RWPE2 (cell line): Measurements from ENCODE around the gene LECT2.

Source experiments
- ATAC-seq: fragments of 200-7000 bp; cut with Tn5 transposase; 3 replicates; pipeline ENCODE4 v1.9.1; 2021; ENCODE audit warnings: low read depth
- DNase-seq: peaks from one replicate; pipeline ENCODE4 v3.0.0-alpha.2; 2020; ENCODE audit warnings: low spot score
- H3K27ac ChIP-seq: fragments of 450-650 bp; 2 replicates; pipeline ENCODE4 v1.5.1; 2017; ENCODE audit warnings: mild to moderate bottlenecking; ENCODE audit not compliant: poor library complexity, severe bottlenecking
- H3K27me3 ChIP-seq: fragments of 250-450 bp; sonication (Bioruptor Pico); 2 replicates; pipeline ENCODE4 v1.5.1; 2021; ENCODE audit warnings: mild to moderate bottlenecking, moderate library complexity; ENCODE audit not compliant: insufficient read depth, poor library complexity, severe bottlenecking
- H3K36me3 ChIP-seq: fragments of 250-450 bp; sonication (Bioruptor Pico); 2 replicates; pipeline ENCODE4 v1.5.1; 2020; ENCODE audit warnings: low read depth, mild to moderate bottlenecking, moderate library complexity
- H3K4me1 ChIP-seq: fragments of 250-450 bp; sonication (Bioruptor Pico); 2 replicates; pipeline ENCODE4 v1.5.1; 2021; ENCODE audit warnings: mild to moderate bottlenecking, moderate library complexity; ENCODE audit not compliant: insufficient read depth, poor library complexity, severe bottlenecking
- H3K4me3 ChIP-seq: fragments of 250-450 bp; sonication (Bioruptor Pico); 2 replicates; pipeline ENCODE4 v1.5.1; 2021; ENCODE audit warnings: mild to moderate bottlenecking, moderate library complexity; ENCODE audit not compliant: severe bottlenecking
- H3K9me3 ChIP-seq: fragments of 250-450 bp; sonication (Bioruptor Pico); 2 replicates; pipeline ENCODE4 v1.5.1; 2021; ENCODE audit warnings: mild to moderate bottlenecking, moderate library complexity; ENCODE audit not compliant: severe bottlenecking
- TF ChIP-seq, protein P1 (sequence below): fragments of 450-650 bp; IDR thresholded peaks from one replicate; pipeline ENCODE4 v1.5.1; 2017; ENCODE audit warnings: mild to moderate bottlenecking, moderate library complexity; ENCODE audit not compliant: poor library complexity, severe bottlenecking

Gene LECT2

DNA sequence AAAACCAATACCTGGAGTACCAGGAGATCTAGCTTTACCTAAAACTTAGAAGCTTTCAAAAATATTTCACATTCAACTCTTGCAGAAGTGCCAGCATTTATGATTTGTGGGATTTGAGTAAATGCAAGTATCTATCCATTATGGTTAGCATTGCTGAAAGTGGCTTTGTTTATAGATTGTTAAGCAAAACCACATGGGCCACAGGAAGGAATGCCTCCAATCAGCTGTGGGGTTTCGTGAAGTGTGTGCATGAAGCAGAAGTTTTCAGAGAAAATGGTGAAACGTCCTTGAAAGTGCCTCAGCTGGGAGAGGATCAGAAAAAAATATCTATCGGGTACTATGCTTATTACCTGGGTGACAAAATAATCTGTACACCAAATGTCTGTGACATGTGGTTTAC, 4.2 kb downstream of the LECT2 start:
- DNase-seq (no peak), ATAC-seq (no peak)
- H3K9me3 ChIP-seq = no peaks in the 10 kb centered on the region
- H3K4me3 ChIP-seq = no peak overlapping the region
- no peaks in the 10 kb centered on the region for H3K27me3 ChIP-seq
- no peaks in the 10 kb centered on the region for H3K36me3 ChIP-seq
- TF ChIP-seq, protein P1, sequence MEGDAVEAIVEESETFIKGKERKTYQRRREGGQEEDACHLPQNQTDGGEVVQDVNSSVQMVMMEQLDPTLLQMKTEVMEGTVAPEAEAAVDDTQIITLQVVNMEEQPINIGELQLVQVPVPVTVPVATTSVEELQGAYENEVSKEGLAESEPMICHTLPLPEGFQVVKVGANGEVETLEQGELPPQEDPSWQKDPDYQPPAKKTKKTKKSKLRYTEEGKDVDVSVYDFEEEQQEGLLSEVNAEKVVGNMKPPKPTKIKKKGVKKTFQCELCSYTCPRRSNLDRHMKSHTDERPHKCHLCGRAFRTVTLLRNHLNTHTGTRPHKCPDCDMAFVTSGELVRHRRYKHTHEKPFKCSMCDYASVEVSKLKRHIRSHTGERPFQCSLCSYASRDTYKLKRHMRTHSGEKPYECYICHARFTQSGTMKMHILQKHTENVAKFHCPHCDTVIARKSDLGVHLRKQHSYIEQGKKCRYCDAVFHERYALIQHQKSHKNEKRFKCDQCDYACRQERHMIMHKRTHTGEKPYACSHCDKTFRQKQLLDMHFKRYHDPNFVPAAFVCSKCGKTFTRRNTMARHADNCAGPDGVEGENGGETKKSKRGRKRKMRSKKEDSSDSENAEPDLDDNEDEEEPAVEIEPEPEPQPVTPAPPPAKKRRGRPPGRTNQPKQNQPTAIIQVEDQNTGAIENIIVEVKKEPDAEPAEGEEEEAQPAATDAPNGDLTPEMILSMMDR = no peak
- H3K4me1 ChIP-seq = no peaks in the 10 kb centered on the region
- no peak overlapping the region for H3K27ac ChIP-seq

DNA sequence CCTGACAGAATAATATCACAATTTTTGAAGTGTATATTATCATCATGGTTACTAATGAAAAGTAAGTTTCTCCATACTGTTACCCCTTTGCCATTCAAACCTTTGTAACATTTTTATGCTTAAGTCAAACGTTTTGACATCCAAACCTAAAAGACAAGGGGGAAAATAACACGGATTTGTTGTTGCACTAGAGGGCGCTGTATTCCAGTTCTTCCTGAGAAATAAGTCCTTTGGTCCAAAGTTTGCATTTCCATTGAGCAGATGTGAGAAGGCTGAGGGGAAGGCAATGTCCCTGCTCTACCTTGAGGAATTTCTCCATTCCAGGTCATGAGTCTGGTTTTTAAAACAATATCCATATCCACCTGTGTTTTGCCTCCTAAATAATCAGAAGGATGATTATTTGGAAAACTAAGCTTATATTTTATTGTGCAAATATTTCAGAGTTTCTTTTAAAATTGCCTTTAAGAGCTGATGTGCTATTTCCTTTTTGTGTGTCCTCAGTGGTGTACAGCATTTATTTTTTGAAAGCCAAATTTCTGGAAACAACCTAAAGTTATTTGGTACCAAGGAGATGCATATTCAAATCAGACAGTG, 9.7 kb downstream of the LECT2 start:
- H3K4me1 ChIP-seq = peaks cover 7% of the 10 kb centered on the region
- DNase-seq (no peak), ATAC-seq (peak; percentile 75)
- H3K27ac ChIP-seq = peak overlapping the region; percentile 14
- TF ChIP-seq, protein P1 = peak; percentile 96
- H3K4me3 ChIP-seq = no peak overlapping the region
- H3K36me3 ChIP-seq = no peaks in the 10 kb centered on the region
- H3K27me3 ChIP-seq = no peaks in the 10 kb centered on the region
- H3K9me3 ChIP-seq = no peaks in the 10 kb centered on the region

DNA sequence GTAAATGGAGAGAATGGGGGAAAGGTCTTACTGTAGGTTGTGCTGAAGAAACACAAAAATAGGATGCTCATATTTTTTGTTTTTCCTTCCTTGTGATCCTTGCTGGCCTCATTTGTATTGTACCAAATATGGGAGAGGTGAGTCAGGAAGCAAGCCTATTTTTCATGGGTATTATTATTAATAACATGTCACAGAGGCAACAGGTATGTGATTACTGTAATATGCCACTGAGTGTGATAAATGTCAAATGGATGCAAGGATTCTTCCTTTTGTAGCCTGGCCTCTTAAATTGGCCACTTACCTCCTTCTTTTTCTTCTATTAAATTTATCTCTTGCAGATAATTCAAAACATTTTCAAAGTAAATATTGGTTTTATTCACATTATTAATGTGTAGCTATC, 10.2 kb downstream of the LECT2 start:
- no peak for ATAC-seq
- TF ChIP-seq, protein P1 = no peak
- H3K4me1 ChIP-seq = peaks cover 7% of the 10 kb centered on the region
- no peaks in the 10 kb centered on the region for H3K9me3 ChIP-seq
- H3K4me3 ChIP-seq = no peak overlapping the region
- DNase-seq = no peak
- H3K27me3 ChIP-seq = no peaks in the 10 kb centered on the region
- H3K27ac ChIP-seq = no peak overlapping the region
- H3K36me3 ChIP-seq = no peaks in the 10 kb centered on the region

DNA sequence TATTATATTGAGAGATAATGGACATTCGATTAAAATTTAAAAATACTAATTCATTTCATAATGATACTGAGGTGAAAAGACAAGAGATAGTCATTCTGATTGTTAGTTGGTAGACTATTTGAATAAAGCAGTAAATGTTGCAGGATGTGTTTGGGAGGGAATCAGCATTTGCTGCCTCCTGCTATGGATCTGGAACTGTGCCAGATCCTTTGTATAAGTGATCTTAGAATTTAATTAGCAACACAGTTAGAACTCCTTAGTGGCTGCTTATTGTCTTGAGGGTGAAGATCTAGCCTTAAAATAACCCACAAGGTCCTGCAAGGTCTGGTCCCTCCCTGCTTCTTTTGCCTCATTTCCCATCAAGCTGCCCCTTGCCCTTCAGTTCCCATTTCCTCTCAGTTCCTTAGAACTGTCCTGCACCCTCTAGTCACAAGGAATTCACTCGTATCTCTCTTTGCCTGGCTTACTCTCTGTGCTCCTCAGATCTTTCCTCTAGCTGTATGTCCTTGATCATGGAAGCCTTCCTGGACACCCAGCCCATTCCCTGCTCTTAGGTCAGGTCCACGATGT, 12.5 kb downstream of the LECT2 start:
- no peak for DNase-seq
- Histone ChIP-seq H3K27me3 (no peaks in the 10 kb centered on the region), H3K27ac (no peak overlapping the region), H3K36me3 (no peaks in the 10 kb centered on the region), H3K9me3 (no peaks in the 10 kb centered on the region), H3K4me3 (no peak overlapping the region), H3K4me1 (peaks cover 7% of the 10 kb centered on the region)
- ATAC-seq = peak; percentile 35; the same call in 2 of the 3 replicates
- TF ChIP-seq, protein P1 = no peak

DNA sequence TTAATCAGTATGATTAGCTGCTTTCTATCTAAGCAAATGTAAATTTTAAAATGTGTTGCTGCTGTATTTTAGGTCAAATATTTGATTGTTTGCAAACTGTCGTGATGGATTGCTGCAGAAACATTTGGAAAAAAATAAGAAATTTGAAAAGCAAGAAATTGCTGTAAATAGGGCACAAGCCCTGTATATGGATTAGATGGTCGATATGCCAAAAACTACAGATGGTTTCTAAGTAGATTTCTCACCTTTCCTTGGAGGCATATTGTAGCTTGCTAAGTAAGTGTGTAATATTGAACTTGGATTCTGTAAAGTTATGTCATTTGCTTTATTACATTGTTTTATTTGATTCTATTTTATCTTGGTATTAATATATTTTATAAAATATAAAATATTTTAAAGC, 13.1 kb downstream of the LECT2 start:
- Histone ChIP-seq H3K4me3 (no peak overlapping the region), H3K9me3 (no peaks in the 10 kb centered on the region), H3K27me3 (no peaks in the 10 kb centered on the region), H3K27ac (no peak overlapping the region), H3K4me1 (peaks cover 7% of the 10 kb centered on the region), H3K36me3 (no peaks in the 10 kb centered on the region)
- DNase-seq (no peak), ATAC-seq (no peak)
- TF ChIP-seq, protein P1 = no peak
